WTC11 (cell line): Measurements from ENCODE around the gene RRP1. TPM values are rescaled to one million over a fixed set of nuclear protein-coding genes. Genes with fewer than 3 reads are reported as not detected.
A peak's percentile ranks its signal among the peaks of the same experiment; 100 is the strongest.

Experiments
- ATAC-seq: fragments of 200-7000 bp; cut with Tn5 transposase; 2 replicates; pipeline ENCODE4 v1.10.0; 2021; ENCODE audit warnings: mild to moderate bottlenecking, moderate library complexity
- CTCF ChIA-PET: fragments of 300-600 bp; sonication (Branson Sonifier 250); formaldehyde crosslinking; loops from one replicate; lab custom pipeline; 2021; ENCODE audit warnings: antibody characterized with exemption; lab: Charles Lee
- POLR2A ChIA-PET: fragments of 350-600 bp; sonication (Branson Sonifier 250); formaldehyde crosslinking; loops from one replicate; lab custom pipeline; 2021; ENCODE audit warnings: antibody characterized with exemption; lab: Charles Lee
- DNase-seq: peaks from one replicate; pipeline ENCODE4 v3.0.0; 2021; ENCODE audit warnings: low spot score
- H3K27ac Mint-ChIP-seq: 2 replicates; pipeline ENCODE4 v1.8.0; 2021; ENCODE audit warnings: mixed read lengths
- H3K27me3 Mint-ChIP-seq: 2 replicates; pipeline ENCODE4 v1.8.0; 2021; ENCODE audit warnings: low read depth, mild to moderate bottlenecking, moderate library complexity, mixed read lengths
- H3K36me3 Mint-ChIP-seq: 2 replicates; pipeline ENCODE4 v1.8.0; 2021; ENCODE audit warnings: mixed read lengths
- H3K4me1 Mint-ChIP-seq: 2 replicates; pipeline ENCODE4 v1.8.0; 2022; ENCODE audit warnings: mixed read lengths
- H3K4me3 Mint-ChIP-seq: 2 replicates; pipeline ENCODE4 v1.8.0; 2021; ENCODE audit warnings: mild to moderate bottlenecking, moderate library complexity, mixed read lengths
- H3K9me3 Mint-ChIP-seq: 2 replicates; pipeline ENCODE4 v1.8.0; 2021; ENCODE audit warnings: mixed read lengths
- AFF4 ChIP-seq: sonication (generic); formaldehyde crosslinking; IDR thresholded peaks from 2 replicates; pipeline ENCODE4 v1.8.1; 2023; ENCODE audit warnings: mild to moderate bottlenecking, missing genetic modification reagents, borderline replicate concordance
- CBFB ChIP-seq: sonication (generic); formaldehyde crosslinking; IDR thresholded peaks from 2 replicates; pipeline ENCODE4 v1.8.1; 2022; ENCODE audit warnings: mild to moderate bottlenecking, low read depth, missing genetic modification reagents
- ERG ChIP-seq: fragments of 250-450 bp; sonication (Bioruptor Pico); IDR thresholded peaks from 2 replicates; pipeline ENCODE4 v1.8.0; 2021; ENCODE audit warnings: mild to moderate bottlenecking
- ETV6 ChIP-seq: sonication (generic); formaldehyde crosslinking; IDR thresholded peaks from 2 replicates; pipeline ENCODE4 v1.8.1; 2022; ENCODE audit warnings: mild to moderate bottlenecking, missing genetic modification reagents
- FOXP4 ChIP-seq: sonication (generic); formaldehyde crosslinking; IDR thresholded peaks from 2 replicates; pipeline ENCODE4 v1.8.0; 2022; ENCODE audit warnings: mild to moderate bottlenecking, missing genetic modification reagents
- GRHL2 ChIP-seq: fragments of 250-450 bp; sonication (Bioruptor Pico); IDR thresholded peaks from 2 replicates; pipeline ENCODE4 v1.8.0; 2022; ENCODE audit warnings: mild to moderate bottlenecking, moderate library complexity; ENCODE audit not compliant: insufficient replicate concordance, severe bottlenecking
- HMGXB4 ChIP-seq: sonication (generic); formaldehyde crosslinking; IDR thresholded peaks from 2 replicates; pipeline ENCODE4 v1.8.1; 2023; ENCODE audit warnings: mild to moderate bottlenecking, moderate library complexity, missing genetic modification reagents
- IRF1 ChIP-seq: sonication (generic); formaldehyde crosslinking; IDR thresholded peaks from 2 replicates; pipeline ENCODE4 v1.8.0; 2023; ENCODE audit warnings: missing genetic modification reagents
- MXD4 ChIP-seq: fragments of 250-450 bp; sonication (Bioruptor Pico); IDR thresholded peaks from 2 replicates; pipeline ENCODE4 v1.8.0; 2021; ENCODE audit warnings: mild to moderate bottlenecking, moderate library complexity, borderline replicate concordance
- NFATC4 ChIP-seq: fragments of 250-450 bp; sonication (Bioruptor Pico); IDR thresholded peaks from 2 replicates; pipeline ENCODE4 v1.9.0; 2021; ENCODE audit warnings: mild to moderate bottlenecking
- PRDM15 ChIP-seq: sonication (generic); formaldehyde crosslinking; IDR thresholded peaks from 2 replicates; pipeline ENCODE4 v1.8.0; 2022; ENCODE audit warnings: missing genetic modification reagents
- PRRX2 ChIP-seq: fragments of 250-450 bp; sonication (Bioruptor Pico); IDR thresholded peaks from 2 replicates; pipeline ENCODE4 v1.8.0; 2021; ENCODE audit warnings: mild to moderate bottlenecking
- SOX15 ChIP-seq: fragments of 250-450 bp; sonication (Bioruptor Pico); IDR thresholded peaks from 2 replicates; pipeline ENCODE4 v1.9.0; 2021; ENCODE audit warnings: mild to moderate bottlenecking
- TEAD1 ChIP-seq: sonication (generic); formaldehyde crosslinking; IDR thresholded peaks from 2 replicates; pipeline ENCODE4 v1.8.0; 2022; ENCODE audit warnings: mild to moderate bottlenecking, missing genetic modification reagents
- TP53 ChIP-seq: sonication (generic); formaldehyde crosslinking; IDR thresholded peaks from 2 replicates; pipeline ENCODE4 v1.8.1; 2023; ENCODE audit warnings: mild to moderate bottlenecking, missing genetic modification reagents
- ZNF121 ChIP-seq: sonication (generic); formaldehyde crosslinking; IDR thresholded peaks from 2 replicates; pipeline ENCODE4 v1.8.0; 2023; ENCODE audit warnings: missing genetic modification reagents
- ZNF138 ChIP-seq: sonication (generic); formaldehyde crosslinking; conservative IDR thresholded peaks from 2 replicates; pipeline ENCODE4 v1.8.1; 2022; ENCODE audit warnings: mild to moderate bottlenecking, moderate library complexity, missing genetic modification reagents
- ZNF232 ChIP-seq: sonication (generic); formaldehyde crosslinking; IDR thresholded peaks from 2 replicates; pipeline ENCODE4 v1.8.0; 2022; ENCODE audit warnings: mild to moderate bottlenecking, missing genetic modification reagents
- ZNF263 ChIP-seq: sonication (generic); formaldehyde crosslinking; IDR thresholded peaks from 2 replicates; pipeline ENCODE4 v1.8.1; 2022; ENCODE audit warnings: low read depth, mild to moderate bottlenecking, moderate library complexity, missing genetic modification reagents
- ZNF416 ChIP-seq: fragments of 250-450 bp; sonication (Bioruptor Pico); IDR thresholded peaks from 2 replicates; pipeline ENCODE4 v1.9.0; 2021; ENCODE audit warnings: mild to moderate bottlenecking, inconsistent platforms
- ZSCAN18 ChIP-seq: fragments of 250-450 bp; sonication (Bioruptor Pico); IDR thresholded peaks from 2 replicates; pipeline ENCODE4 v2.1.2; 2022; ENCODE audit warnings: mild to moderate bottlenecking, moderate library complexity
- total RNA-seq: library from RNA; stranded (reverse); gene quantifications from 3 replicates; pipeline ENCODE4 v1.2.3, GENCODE V29; 2021

Gene RRP1
- total RNA-seq, 1 experiment from 2014 or later = 53.0 TPM

- TF ChIP-seq ZSCAN18 = no peak
- TF ChIP-seq ETV6 (CRISPR knock-in tag) = peak; percentile 90
- TF ChIP-seq ZNF232 (CRISPR knock-in tag) = 0 out of 2 replicates have a peak, but pooled peaks have one; percentile 42
- TF ChIP-seq HMGXB4 = peak; percentile 97; the same call in 1 of the 2 replicates
- no peak; the same call in 1 of the 2 replicates for TF ChIP-seq TEAD1 (CRISPR knock-in tag)
- 0 out of 2 replicates have a peak, but pooled peaks have one; percentile 9 for TF ChIP-seq ZNF263 (CRISPR knock-in tag)
- peak; percentile 41; the same call in 1 of the 2 replicates for TF ChIP-seq FOXP4 (CRISPR knock-in tag)
- no peak for TF ChIP-seq SOX15 (CRISPR knock-in tag)
- TF ChIP-seq ERG (CRISPR knock-in tag) = no peak
- TF ChIP-seq ZNF138 = no peak
- no peak for TF ChIP-seq PRRX2 (CRISPR knock-in tag)
- TF ChIP-seq IRF1 = no peak; the same call in 1 of the 2 replicates
- no peak for TF ChIP-seq MXD4 (CRISPR knock-in tag)
These were observed 13.5 kb upstream of the RRP1 start, which contains the start of gene CSTB (continued) for GRCh38 chr21:43775795-43776430.

GRCh38 chr21:43777953-43778352 lies 11.4 kb upstream of the RRP1 start:
- Mint-ChIP-seq H3K4me3 (peak overlapping the region; percentile 92; the same call in 1 of the 2 replicates), H3K36me3 (peaks cover 13% of the 10 kb centered on the region), H3K27me3 (peaks cover 2% of the 10 kb centered on the region; the same call in 1 of the 2 replicates), H3K4me1 (peaks cover 35% of the 10 kb centered on the region), H3K9me3 (no peaks in the 10 kb centered on the region), H3K27ac (0 out of 2 replicates have a peak overlapping the region, but pooled peaks have one; percentile 78)
- DNase-seq (no peak), ATAC-seq (no peak)
- ChIA-PET CTCF (no interaction called here), POLR2A (interaction anchor here (0.5 kb wide), 1 partner anchor 186 kb away, joined by 5 read pairs; no protein-coding TSS in a partner anchor)
- TF ChIP-seq CBFB (CRISPR knock-in tag) = no peak
- no peak for TF ChIP-seq AFF4 (CRISPR knock-in tag)
- no peak for TF ChIP-seq TP53
- TF ChIP-seq MXD4 (CRISPR knock-in tag) = no peak
- TF ChIP-seq ZNF232 (CRISPR knock-in tag) = no peak
- no peak for TF ChIP-seq GRHL2
- no peak for TF ChIP-seq ZNF138
- TF ChIP-seq ZNF121 (CRISPR knock-in tag) = no peak
- no peak for TF ChIP-seq NFATC4 (CRISPR knock-in tag)
- TF ChIP-seq PRDM15 (CRISPR knock-in tag) = no peak
- TF ChIP-seq TEAD1 (CRISPR knock-in tag) = no peak
- TF ChIP-seq ZNF416 (CRISPR knock-in tag) = no peak
